Endothelial cell (in vitro differentiated cells): ENCODE data around the gene PRF1. TPM values are rescaled to one million over a fixed set of nuclear protein-coding genes. Genes with fewer than 3 reads are reported as not detected.

Experiments used
- DNase-seq: peaks from one replicate; pipeline ENCODE4 v3.0.0; 2021; ENCODE audit warnings: low spot score
- H3K27ac Mint-ChIP-seq: one replicate; pipeline ENCODE4 v1.8.0; 2021; ENCODE audit warnings: mixed read lengths, inconsistent platforms; ENCODE audit not compliant: unreplicated experiment
- H3K27me3 Mint-ChIP-seq: one replicate; pipeline ENCODE4 v1.8.0; 2021; ENCODE audit warnings: mild to moderate bottlenecking, moderate library complexity, mixed read lengths, inconsistent platforms; ENCODE audit not compliant: unreplicated experiment
- H3K36me3 Mint-ChIP-seq: one replicate; pipeline ENCODE4 v1.8.0; 2021; ENCODE audit warnings: mild to moderate bottlenecking, low read depth, mixed read lengths, inconsistent platforms; ENCODE audit not compliant: unreplicated experiment
- H3K4me1 Mint-ChIP-seq: one replicate; pipeline ENCODE4 v1.8.0; 2021; ENCODE audit warnings: mild to moderate bottlenecking, mixed read lengths, inconsistent platforms; ENCODE audit not compliant: unreplicated experiment
- H3K4me3 Mint-ChIP-seq: one replicate; pipeline ENCODE4 v1.8.0; 2021; ENCODE audit warnings: mild to moderate bottlenecking, mixed read lengths, inconsistent platforms; ENCODE audit not compliant: unreplicated experiment
- H3K9me3 Mint-ChIP-seq: one replicate; pipeline ENCODE4 v1.8.0; 2021; ENCODE audit warnings: mixed read lengths, inconsistent platforms; ENCODE audit not compliant: unreplicated experiment
- total RNA-seq: library from RNA; stranded (reverse); fragmentation: NEBNext Ultra II Directional; extraction: Animal tissue kit (Norgen Biotek cat#: 25700); gene quantifications from one replicate; pipeline ENCODE4 v1.2.1, GENCODE V29; 2021; ENCODE audit not compliant: unreplicated experiment
- TF ChIP-seq, protein P1 (sequence below): fragments of 200-600 bp; sonication (generic); IDR thresholded peaks from one replicate; pipeline ENCODE4 v1.5.0; 2021; ENCODE audit warnings: antibody characterized with exemption; ENCODE audit not compliant: unreplicated experiment

PRF1 gene
- total RNA-seq, 1 donor from 2014 or later = not detected

DNA sequence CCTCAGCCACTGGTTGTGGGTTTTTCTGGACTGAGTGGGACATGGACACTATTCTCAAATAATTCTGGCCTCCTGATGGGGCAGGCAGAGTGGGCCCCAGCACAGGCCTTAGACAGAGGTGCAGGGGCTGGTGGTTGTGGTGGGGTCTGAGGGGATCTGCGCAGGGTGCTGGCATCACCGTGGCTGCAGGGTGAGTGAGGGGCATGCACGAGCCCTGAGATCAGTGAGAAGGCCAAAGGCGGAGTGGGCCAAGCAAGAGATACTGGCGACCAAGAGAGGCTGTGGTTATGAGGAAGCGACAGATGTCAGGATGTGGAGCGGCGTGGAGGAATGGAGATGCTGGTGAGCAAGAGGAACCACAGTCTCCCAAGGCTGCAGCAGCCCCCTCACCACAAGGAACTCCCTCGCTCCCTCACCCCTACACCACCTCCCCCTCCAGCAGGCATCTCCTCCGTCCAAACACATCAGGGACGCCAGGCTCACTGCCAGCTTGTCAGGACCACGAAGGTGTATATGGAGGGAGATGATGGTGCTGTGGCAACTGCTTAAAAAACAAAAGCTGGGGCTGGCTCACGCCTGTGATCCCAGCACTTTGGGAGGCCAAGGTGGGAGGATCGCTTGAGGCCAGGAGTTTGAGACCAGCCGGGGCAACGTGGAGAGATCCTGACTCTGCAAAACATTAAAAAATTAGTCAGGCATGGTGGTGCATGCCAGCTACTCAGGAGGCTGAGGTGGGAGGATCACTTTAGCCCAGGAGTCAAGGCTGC, 9.6 kb downstream of the PRF1 start:
- Mint-ChIP-seq H3K27ac (no peak overlapping the region), H3K27me3 (peaks cover 11% of the 10 kb centered on the region), H3K9me3 (no peaks in the 10 kb centered on the region), H3K36me3 (no peaks in the 10 kb centered on the region), H3K4me3 (no peak overlapping the region), H3K4me1 (peaks cover 3% of the 10 kb centered on the region)
- TF ChIP-seq, protein P1, sequence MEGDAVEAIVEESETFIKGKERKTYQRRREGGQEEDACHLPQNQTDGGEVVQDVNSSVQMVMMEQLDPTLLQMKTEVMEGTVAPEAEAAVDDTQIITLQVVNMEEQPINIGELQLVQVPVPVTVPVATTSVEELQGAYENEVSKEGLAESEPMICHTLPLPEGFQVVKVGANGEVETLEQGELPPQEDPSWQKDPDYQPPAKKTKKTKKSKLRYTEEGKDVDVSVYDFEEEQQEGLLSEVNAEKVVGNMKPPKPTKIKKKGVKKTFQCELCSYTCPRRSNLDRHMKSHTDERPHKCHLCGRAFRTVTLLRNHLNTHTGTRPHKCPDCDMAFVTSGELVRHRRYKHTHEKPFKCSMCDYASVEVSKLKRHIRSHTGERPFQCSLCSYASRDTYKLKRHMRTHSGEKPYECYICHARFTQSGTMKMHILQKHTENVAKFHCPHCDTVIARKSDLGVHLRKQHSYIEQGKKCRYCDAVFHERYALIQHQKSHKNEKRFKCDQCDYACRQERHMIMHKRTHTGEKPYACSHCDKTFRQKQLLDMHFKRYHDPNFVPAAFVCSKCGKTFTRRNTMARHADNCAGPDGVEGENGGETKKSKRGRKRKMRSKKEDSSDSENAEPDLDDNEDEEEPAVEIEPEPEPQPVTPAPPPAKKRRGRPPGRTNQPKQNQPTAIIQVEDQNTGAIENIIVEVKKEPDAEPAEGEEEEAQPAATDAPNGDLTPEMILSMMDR = no peak
- DNase-seq = no peak

DNA sequence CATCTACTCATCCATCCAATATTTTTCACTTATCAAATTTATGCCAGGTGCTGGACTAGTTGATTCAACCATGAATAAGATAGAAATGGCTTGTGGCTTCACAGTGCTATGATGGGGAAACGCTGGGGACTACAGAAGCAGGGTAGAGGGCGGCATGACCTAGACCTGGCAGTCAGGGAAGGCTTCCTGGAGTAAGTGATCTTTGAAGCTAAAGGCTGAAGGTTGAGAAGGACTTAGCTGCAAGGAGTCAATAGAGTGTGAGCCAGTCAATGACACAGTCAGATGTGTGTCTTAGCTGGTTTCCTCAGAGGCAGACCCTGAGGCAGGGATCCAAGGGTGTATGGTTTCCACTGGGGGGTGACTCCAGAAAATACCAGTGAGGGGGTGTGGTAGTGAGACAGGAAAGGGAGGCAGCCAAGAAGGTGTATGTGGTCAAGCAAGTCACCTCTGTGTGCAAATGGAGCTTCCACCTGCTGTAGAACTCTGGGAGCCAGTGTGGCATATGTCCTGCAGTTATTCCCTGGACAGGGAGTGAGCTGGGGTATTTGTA, 10.3 kb downstream of the PRF1 start:
- Mint-ChIP-seq H3K9me3 (no peaks in the 10 kb centered on the region), H3K36me3 (no peaks in the 10 kb centered on the region), H3K4me1 (peaks cover 3% of the 10 kb centered on the region), H3K27ac (no peak overlapping the region), H3K27me3 (peaks cover 11% of the 10 kb centered on the region), H3K4me3 (no peak overlapping the region)
- DNase-seq = no peak
- TF ChIP-seq, protein P1 = no peak

DNA sequence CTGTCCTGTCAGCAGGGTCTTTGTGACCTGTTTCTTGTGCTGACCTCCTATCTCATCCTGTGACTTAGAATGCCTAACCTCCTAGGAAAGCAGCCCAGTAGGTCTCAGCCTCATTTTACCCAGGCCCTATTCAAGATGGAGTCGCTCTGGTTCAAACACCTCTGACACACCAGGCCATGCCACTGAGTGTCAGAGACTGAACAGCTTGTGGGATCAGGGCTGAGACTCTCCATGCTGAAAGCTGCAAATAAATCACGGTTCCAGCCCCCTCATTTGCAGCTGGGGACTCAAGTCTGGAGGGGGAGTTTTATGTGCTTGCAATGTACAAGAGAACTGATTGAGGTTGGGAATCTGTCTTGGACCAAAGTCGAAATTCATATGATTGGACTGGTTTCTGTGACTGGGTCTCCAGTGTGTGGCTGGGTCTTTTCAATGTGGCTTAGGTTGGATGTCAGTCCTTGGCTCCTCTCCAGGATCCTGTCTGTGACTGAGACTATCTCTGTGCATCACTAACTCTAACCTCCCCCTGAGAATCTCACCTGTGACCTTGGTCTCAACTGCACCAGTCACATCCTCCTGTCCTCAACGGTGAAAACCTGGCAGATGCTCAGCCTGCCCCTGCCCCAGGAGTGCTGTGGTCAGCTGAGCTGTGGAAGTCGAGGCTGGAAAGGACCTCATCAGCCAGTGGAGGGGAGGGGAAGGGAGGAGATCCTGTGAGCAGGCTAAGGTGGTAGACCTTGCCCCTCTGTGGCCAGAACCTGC, 11.7 kb downstream of the PRF1 start:
- peaks cover 14% of the 10 kb centered on the region for H3K4me1 Mint-ChIP-seq
- no peak overlapping the region for H3K27ac Mint-ChIP-seq
- TF ChIP-seq, protein P1 = no peak
- H3K27me3 Mint-ChIP-seq = peaks cover 11% of the 10 kb centered on the region
- no peaks in the 10 kb centered on the region for H3K36me3 Mint-ChIP-seq
- H3K9me3 Mint-ChIP-seq = no peaks in the 10 kb centered on the region
- DNase-seq = no peak
- H3K4me3 Mint-ChIP-seq = no peak overlapping the region

DNA sequence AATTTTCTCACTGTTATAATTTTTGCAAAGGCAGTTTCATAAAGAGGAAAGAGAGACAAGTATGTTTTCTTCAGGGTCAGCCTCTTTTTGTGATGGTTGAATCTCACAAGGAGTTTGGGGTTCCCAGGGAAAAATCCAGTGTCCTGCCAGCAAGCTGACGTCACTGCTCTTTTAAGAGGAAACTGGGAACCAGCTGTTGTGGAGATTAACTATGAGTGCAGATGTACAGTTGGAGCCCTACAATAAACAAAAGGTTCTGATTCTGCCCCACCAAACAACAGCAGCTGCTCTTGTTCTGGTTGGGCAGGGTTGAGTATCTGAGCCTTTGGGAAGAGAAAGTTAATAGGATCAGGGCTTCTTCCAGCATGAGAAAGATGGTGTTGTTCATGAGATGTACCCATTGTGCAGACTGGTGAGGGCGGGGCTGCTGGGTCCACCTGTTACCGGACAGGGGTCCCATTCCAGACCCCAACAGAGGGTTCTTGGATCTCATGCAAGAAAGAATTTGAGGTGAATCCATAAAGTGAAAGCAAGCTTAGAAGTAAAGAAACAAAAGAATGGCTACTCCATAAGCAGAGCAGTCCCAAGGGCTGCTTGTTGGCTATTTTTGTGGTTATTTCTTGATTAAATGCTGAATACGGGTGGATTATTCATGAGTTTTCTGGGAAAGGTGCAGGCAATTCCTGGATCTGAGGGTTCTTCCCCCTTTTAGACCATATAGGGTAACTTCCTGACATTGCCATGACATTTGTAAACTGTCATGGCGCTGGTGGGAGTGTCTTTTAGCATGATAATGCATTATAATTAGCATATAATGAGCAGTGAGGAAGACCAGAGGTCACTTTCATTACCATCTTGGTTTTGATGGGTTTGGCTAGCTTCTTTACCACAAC, 12.5 kb downstream of the PRF1 start:
- Mint-ChIP-seq H3K36me3 (no peaks in the 10 kb centered on the region), H3K27ac (no peak overlapping the region), H3K9me3 (no peaks in the 10 kb centered on the region), H3K27me3 (peaks cover 8% of the 10 kb centered on the region), H3K4me3 (no peak overlapping the region), H3K4me1 (peaks cover 22% of the 10 kb centered on the region)
- DNase-seq = no peak
- TF ChIP-seq, protein P1 = no peak
